ENCODE measurements around the gene ZNRF3.

ZNRF3 gene

GRCh38 chr22:28978158-28978557 is 94.8 kb downstream of the ZNRF3 start:
- no peak overlapping the region for H3K27ac Mint-ChIP-seq (ENCODE audit: low read depth)
- H3K4me3 Mint-ChIP-seq, result no peak overlapping the region
- ATAC-seq (replicated peaks; ENCODE audit: extremely low read depth, poor library complexity, severe bottlenecking) (no peak), DNase-seq (ENCODE audit: low spot score in 2 of 2) (no peak)
- no peaks in the 10 kb centered on the region for H3K9me3 Mint-ChIP-seq
- no peaks in the 10 kb centered on the region for H3K36me3 Mint-ChIP-seq (ENCODE audit: insufficient read depth)
- no peaks in the 10 kb centered on the region for H3K4me1 Mint-ChIP-seq
- H3K27me3 Mint-ChIP-seq, result peaks cover 45% of the 10 kb centered on the region

- Mint-ChIP-seq H3K27me3 (peaks cover 45% of the 10 kb centered on the region), H3K27ac (ENCODE audit: low read depth) (no peak overlapping the region), H3K4me3 (no peak overlapping the region), H3K4me1 (no peaks in the 10 kb centered on the region), H3K9me3 (no peaks in the 10 kb centered on the region), H3K36me3 (ENCODE audit: insufficient read depth) (no peaks in the 10 kb centered on the region)
- DNase-seq (ENCODE audit: low spot score in 2 of 2) (no peak), ATAC-seq (replicated peaks; ENCODE audit: extremely low read depth, poor library complexity, severe bottlenecking) (no peak)
Measured at GRCh38 chr22:28978863-28979796, 95.8 kb downstream of the ZNRF3 start.

GRCh38 chr22:28980326-28980725 is 97.0 kb downstream of the ZNRF3 start:
- peaks cover 45% of the 10 kb centered on the region for H3K27me3 Mint-ChIP-seq
- DNase-seq (ENCODE audit: low spot score in 2 of 2) (no peak), ATAC-seq (replicated peaks; ENCODE audit: extremely low read depth, poor library complexity, severe bottlenecking) (no peak)
- H3K36me3 Mint-ChIP-seq (ENCODE audit: insufficient read depth), result peaks cover under 1% of the 10 kb centered on the region
- H3K4me1 Mint-ChIP-seq, result no peaks in the 10 kb centered on the region
- no peak overlapping the region for H3K4me3 Mint-ChIP-seq
- no peak overlapping the region for H3K27ac Mint-ChIP-seq (ENCODE audit: low read depth)
- no peaks in the 10 kb centered on the region for H3K9me3 Mint-ChIP-seq

- Mint-ChIP-seq H3K4me3 (no peak overlapping the region), H3K27me3 (peaks cover 40% of the 10 kb centered on the region), H3K27ac (ENCODE audit: low read depth) (no peak overlapping the region), H3K36me3 (ENCODE audit: insufficient read depth) (peaks cover 2% of the 10 kb centered on the region), H3K4me1 (no peaks in the 10 kb centered on the region), H3K9me3 (no peaks in the 10 kb centered on the region)
- no peak for DNase-seq (ENCODE audit: low spot score in 2 of 2)
- no peak for ATAC-seq (replicated peaks; ENCODE audit: extremely low read depth, poor library complexity, severe bottlenecking)
Measured at GRCh38 chr22:28981818-28982499, 98.6 kb downstream of the ZNRF3 start.

- no peak overlapping the region for H3K4me3 Mint-ChIP-seq
- ATAC-seq (replicated peaks; ENCODE audit: extremely low read depth, poor library complexity, severe bottlenecking), result no peak
- no peaks in the 10 kb centered on the region for H3K9me3 Mint-ChIP-seq
- peaks cover 2% of the 10 kb centered on the region for H3K36me3 Mint-ChIP-seq (ENCODE audit: insufficient read depth)
- H3K27me3 Mint-ChIP-seq, result peaks cover 28% of the 10 kb centered on the region
- H3K27ac Mint-ChIP-seq (ENCODE audit: low read depth), result no peak overlapping the region
- no peak for DNase-seq (ENCODE audit: low spot score in 2 of 2)
- H3K4me1 Mint-ChIP-seq, result no peaks in the 10 kb centered on the region
Measured at GRCh38 chr22:28983190-28983589, 99.8 kb downstream of the ZNRF3 start.

- Mint-ChIP-seq H3K27ac (ENCODE audit: low read depth) (no peak overlapping the region), H3K27me3 (peaks cover 21% of the 10 kb centered on the region), H3K9me3 (no peaks in the 10 kb centered on the region), H3K4me1 (no peaks in the 10 kb centered on the region), H3K36me3 (ENCODE audit: insufficient read depth) (peaks cover 2% of the 10 kb centered on the region), H3K4me3 (no peak overlapping the region)
- no peak for ATAC-seq (replicated peaks; ENCODE audit: extremely low read depth, poor library complexity, severe bottlenecking)
- no peak for DNase-seq (ENCODE audit: low spot score in 2 of 2)
Measured at GRCh38 chr22:28983788-28984441, 100.5 kb downstream of the ZNRF3 start.

GRCh38 chr22:28984482-28985158 is 101.2 kb downstream of the ZNRF3 start:
- no peak for DNase-seq (ENCODE audit: low spot score in 2 of 2)
- Mint-ChIP-seq H3K27me3 (peaks cover 14% of the 10 kb centered on the region), H3K4me3 (no peak overlapping the region), H3K27ac (ENCODE audit: low read depth) (no peak overlapping the region), H3K4me1 (no peaks in the 10 kb centered on the region), H3K36me3 (ENCODE audit: insufficient read depth) (peaks cover 2% of the 10 kb centered on the region), H3K9me3 (no peaks in the 10 kb centered on the region)
- ATAC-seq (replicated peaks; ENCODE audit: extremely low read depth, poor library complexity, severe bottlenecking), result no peak

GRCh38 chr22:28985581-28986290 is 102.4 kb downstream of the ZNRF3 start:
- peaks cover 8% of the 10 kb centered on the region for H3K27me3 Mint-ChIP-seq
- ATAC-seq (replicated peaks; ENCODE audit: extremely low read depth, poor library complexity, severe bottlenecking), result no peak
- no peak overlapping the region for H3K27ac Mint-ChIP-seq (ENCODE audit: low read depth)
- no peak for DNase-seq (ENCODE audit: low spot score in 2 of 2)
- H3K9me3 Mint-ChIP-seq, result no peaks in the 10 kb centered on the region
- H3K4me3 Mint-ChIP-seq, result no peak overlapping the region
- no peaks in the 10 kb centered on the region for H3K4me1 Mint-ChIP-seq
- peaks cover 2% of the 10 kb centered on the region for H3K36me3 Mint-ChIP-seq (ENCODE audit: insufficient read depth)

- no peaks in the 10 kb centered on the region for H3K9me3 Mint-ChIP-seq
Measured at GRCh38 chr22:28986366-28986765, 103.0 kb downstream of the ZNRF3 start.

GRCh38 chr22:28988457-28988856 is 105.1 kb downstream of the ZNRF3 start:
- Mint-ChIP-seq H3K9me3 (no peaks in the 10 kb centered on the region), H3K4me3 (no peak overlapping the region), H3K4me1 (no peaks in the 10 kb centered on the region), H3K27ac (ENCODE audit: low read depth) (no peak overlapping the region), H3K27me3 (no peaks in the 10 kb centered on the region), H3K36me3 (ENCODE audit: insufficient read depth) (peaks cover 2% of the 10 kb centered on the region)
- ATAC-seq (replicated peaks; ENCODE audit: extremely low read depth, poor library complexity, severe bottlenecking) (no peak), DNase-seq (ENCODE audit: low spot score in 2 of 2) (no peak)

More at GRCh38 chr22:28986366-28986765, 103.0 kb downstream of the ZNRF3 start:
- Mint-ChIP-seq H3K36me3 (ENCODE audit: insufficient read depth) (peaks cover 2% of the 10 kb centered on the region), H3K4me3 (no peak overlapping the region), H3K27ac (ENCODE audit: low read depth) (no peak overlapping the region), H3K4me1 (no peaks in the 10 kb centered on the region), H3K27me3 (peaks cover 8% of the 10 kb centered on the region)
- ATAC-seq (replicated peaks; ENCODE audit: extremely low read depth, poor library complexity, severe bottlenecking) (no peak), DNase-seq (ENCODE audit: low spot score in 2 of 2) (no peak)

GRCh38 chr22:28989035-28989464 is 105.7 kb downstream of the ZNRF3 start:
- H3K36me3 Mint-ChIP-seq (ENCODE audit: insufficient read depth), result peaks cover 2% of the 10 kb centered on the region
- DNase-seq (ENCODE audit: low spot score in 2 of 2) (no peak), ATAC-seq (replicated peaks; ENCODE audit: extremely low read depth, poor library complexity, severe bottlenecking) (no peak)
- no peak overlapping the region for H3K27ac Mint-ChIP-seq (ENCODE audit: low read depth)
- no peaks in the 10 kb centered on the region for H3K27me3 Mint-ChIP-seq
- no peak overlapping the region for H3K4me3 Mint-ChIP-seq
- no peaks in the 10 kb centered on the region for H3K4me1 Mint-ChIP-seq
- no peaks in the 10 kb centered on the region for H3K9me3 Mint-ChIP-seq

GRCh38 chr22:28989484-28989883 is 106.1 kb downstream of the ZNRF3 start:
- no peaks in the 10 kb centered on the region for H3K27me3 Mint-ChIP-seq
- H3K9me3 Mint-ChIP-seq, result no peaks in the 10 kb centered on the region
- no peak overlapping the region for H3K27ac Mint-ChIP-seq (ENCODE audit: low read depth)
- DNase-seq (ENCODE audit: low spot score in 2 of 2) (no peak), ATAC-seq (replicated peaks; ENCODE audit: extremely low read depth, poor library complexity, severe bottlenecking) (no peak)
- H3K4me1 Mint-ChIP-seq, result no peaks in the 10 kb centered on the region
- no peak overlapping the region for H3K4me3 Mint-ChIP-seq
- peaks cover 3% of the 10 kb centered on the region for H3K36me3 Mint-ChIP-seq (ENCODE audit: insufficient read depth)

Data from central memory CD8-positive, alpha-beta T cell (primary cell).